ENCODE results near the gene ZNF646.

GRCh38 chr16:31072540-31073141 lies 1.6 kb upstream of the ZNF646 start:
- TF ChIP-seq, protein P1, sequence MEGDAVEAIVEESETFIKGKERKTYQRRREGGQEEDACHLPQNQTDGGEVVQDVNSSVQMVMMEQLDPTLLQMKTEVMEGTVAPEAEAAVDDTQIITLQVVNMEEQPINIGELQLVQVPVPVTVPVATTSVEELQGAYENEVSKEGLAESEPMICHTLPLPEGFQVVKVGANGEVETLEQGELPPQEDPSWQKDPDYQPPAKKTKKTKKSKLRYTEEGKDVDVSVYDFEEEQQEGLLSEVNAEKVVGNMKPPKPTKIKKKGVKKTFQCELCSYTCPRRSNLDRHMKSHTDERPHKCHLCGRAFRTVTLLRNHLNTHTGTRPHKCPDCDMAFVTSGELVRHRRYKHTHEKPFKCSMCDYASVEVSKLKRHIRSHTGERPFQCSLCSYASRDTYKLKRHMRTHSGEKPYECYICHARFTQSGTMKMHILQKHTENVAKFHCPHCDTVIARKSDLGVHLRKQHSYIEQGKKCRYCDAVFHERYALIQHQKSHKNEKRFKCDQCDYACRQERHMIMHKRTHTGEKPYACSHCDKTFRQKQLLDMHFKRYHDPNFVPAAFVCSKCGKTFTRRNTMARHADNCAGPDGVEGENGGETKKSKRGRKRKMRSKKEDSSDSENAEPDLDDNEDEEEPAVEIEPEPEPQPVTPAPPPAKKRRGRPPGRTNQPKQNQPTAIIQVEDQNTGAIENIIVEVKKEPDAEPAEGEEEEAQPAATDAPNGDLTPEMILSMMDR (IDR thresholded peaks at IDR 0.05) = no peak
- no peak for TF ChIP-seq POLR2A (IDR thresholded peaks at IDR 0.05)
